Measurements from ENCODE around the gene SERPINB12.

SERPINB12 gene

DNA sequence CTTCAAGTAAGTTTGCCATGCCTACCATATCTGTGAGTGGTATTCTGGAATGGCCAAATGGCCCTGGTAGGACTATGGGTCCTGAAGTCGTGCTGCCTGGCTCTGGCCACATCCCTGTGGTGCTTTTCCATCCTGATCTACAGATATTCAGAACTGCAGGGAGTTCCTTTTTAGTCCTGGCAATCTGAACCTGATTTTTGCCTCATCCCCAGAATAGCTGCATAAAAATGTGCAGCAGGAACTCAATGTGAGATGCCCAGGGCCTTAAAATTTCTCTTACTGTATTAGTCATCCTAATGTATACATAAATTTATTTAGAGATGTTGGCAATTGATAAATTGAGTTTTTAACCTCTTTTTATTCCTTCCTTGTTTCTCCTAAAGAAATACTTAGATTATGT lies 50.3 kb downstream of the SERPINB12 start:
- no peak for DNase-seq (ENCODE audit: extremely low read depth in 1 of 2, low read depth in 1 of 2)

DNA sequence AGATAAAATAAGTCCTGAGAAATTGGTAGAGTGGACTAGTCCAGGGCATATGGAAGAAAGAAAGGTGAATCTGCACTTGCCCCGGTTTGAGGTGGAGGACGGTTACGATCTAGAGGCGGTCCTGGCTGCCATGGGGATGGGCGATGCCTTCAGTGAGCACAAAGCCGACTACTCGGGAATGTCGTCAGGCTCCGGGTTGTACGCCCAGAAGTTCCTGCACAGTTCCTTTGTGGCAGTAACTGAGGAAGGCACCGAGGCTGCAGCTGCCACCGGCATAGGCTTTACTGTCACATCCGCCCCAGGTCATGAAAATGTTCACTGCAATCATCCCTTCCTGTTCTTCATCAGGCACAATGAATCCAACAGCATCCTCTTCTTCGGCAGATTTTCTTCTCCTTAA lies 54.8 kb downstream of the SERPINB12 start:
- DNase-seq (ENCODE audit: extremely low read depth in 1 of 2, low read depth in 1 of 2): no peak

GRCh38 chr18:63603355-63603754 lies 61.2 kb downstream of the SERPINB12 start:
- DNase-seq (ENCODE audit: extremely low read depth in 1 of 2, low read depth in 1 of 2): no peak

DNA sequence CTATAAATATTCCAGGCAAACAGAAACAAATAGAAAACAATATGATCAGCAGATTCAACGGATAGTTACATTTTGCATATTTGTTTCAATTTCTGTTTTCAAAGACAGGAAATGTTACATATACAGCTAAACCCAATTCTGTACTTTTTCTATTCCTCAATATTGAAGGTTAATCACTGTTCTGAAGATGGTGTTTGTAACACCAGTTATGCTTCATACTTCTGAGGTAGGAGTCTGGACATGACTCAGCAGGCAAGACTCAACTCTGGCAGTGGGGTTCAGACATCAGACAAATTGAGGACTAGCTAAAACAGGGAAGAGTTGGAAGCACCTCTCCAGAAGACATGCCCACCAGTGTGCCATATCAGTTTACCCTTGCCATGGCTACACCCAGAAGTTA lies 61.6 kb downstream of the SERPINB12 start:
- no peak for DNase-seq (ENCODE audit: extremely low read depth in 1 of 2, low read depth in 1 of 2)

DNA sequence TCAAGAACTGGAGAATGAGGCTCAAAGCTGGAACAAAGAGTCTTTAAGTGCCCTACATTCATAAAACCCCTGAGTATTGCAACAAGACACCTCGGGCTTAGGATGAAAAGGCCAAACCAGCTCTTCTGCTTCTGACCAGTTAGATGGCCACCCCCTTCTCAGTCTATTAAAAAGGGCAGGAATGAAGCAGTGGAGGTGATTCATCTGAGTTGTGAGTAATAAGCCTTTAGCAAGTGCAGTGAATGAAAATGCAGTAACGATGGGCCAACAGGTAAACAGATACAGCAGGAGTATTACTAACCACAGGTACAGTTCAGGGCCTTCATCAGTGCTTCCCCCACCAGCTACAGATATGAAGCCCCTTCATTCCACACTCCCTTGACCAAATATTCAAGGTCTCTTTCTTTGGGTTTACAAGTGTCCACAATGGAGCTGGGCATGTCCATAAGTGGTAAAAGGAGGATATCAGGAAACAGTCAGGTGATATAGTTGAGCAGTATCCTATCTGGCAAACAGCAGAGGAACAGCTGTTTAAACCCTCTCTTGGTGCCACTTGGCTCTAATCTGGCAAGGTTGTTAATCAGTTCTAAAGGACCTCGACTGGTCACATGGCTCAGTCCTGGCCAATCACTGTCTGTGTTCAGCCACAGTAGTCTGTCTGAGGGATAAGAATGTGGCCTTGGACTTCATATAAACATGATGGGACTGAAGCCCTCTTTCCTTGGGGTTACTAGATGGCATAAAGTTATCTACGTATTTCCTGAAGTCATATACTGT lies 62.8 kb downstream of the SERPINB12 start:
- no peak for DNase-seq (ENCODE audit: extremely low read depth in 1 of 2, low read depth in 1 of 2)

GRCh38 chr18:63606526-63606925 lies 64.4 kb downstream of the SERPINB12 start:
- DNase-seq (ENCODE audit: extremely low read depth in 1 of 2, low read depth in 1 of 2): no peak

GRCh38 chr18:63613420-63613819 lies 71.3 kb downstream of the SERPINB12 start:
- no peak for DNase-seq (ENCODE audit: extremely low read depth in 1 of 2, low read depth in 1 of 2)

GRCh38 chr18:63617049-63617914 lies 75.1 kb downstream of the SERPINB12 start:
- DNase-seq (ENCODE audit: extremely low read depth in 1 of 2, low read depth in 1 of 2): no peak

- DNase-seq (ENCODE audit: extremely low read depth in 1 of 2, low read depth in 1 of 2): no peak
Observed at GRCh38 chr18:63617915-63618234, 75.7 kb downstream of the SERPINB12 start.

Measured in activated CD8-positive, alpha-beta memory T cell treated with anti-CD3 and anti-CD28 coated beads for 1 hour (primary cell).